AG10803 (cell line): ENCODE data around the gene SLC6A13.

Experiments used
- DNase-seq: peaks from one replicate; pipeline ENCODE4 v3.0.0; 2010; ENCODE audit warnings: low read depth
- H3K4me3 ChIP-seq: 2 replicates; pipeline ENCODE4 v1.5.1; 2011; ENCODE audit warnings: mild to moderate bottlenecking, low read length, control low read depth
- TF ChIP-seq, protein P1 (sequence below): conservative IDR thresholded peaks from 2 replicates; pipeline ENCODE4 v1.5.1; 2011; ENCODE audit warnings: mild to moderate bottlenecking, low read length, control low read depth, inconsistent platforms

SLC6A13 gene

GRCh38 chr12:174124-174523 is 88.5 kb downstream of the SLC6A13 start:
- DNase-seq: no peak
- H3K4me3 ChIP-seq: no peak overlapping the region
- TF ChIP-seq, protein P1, sequence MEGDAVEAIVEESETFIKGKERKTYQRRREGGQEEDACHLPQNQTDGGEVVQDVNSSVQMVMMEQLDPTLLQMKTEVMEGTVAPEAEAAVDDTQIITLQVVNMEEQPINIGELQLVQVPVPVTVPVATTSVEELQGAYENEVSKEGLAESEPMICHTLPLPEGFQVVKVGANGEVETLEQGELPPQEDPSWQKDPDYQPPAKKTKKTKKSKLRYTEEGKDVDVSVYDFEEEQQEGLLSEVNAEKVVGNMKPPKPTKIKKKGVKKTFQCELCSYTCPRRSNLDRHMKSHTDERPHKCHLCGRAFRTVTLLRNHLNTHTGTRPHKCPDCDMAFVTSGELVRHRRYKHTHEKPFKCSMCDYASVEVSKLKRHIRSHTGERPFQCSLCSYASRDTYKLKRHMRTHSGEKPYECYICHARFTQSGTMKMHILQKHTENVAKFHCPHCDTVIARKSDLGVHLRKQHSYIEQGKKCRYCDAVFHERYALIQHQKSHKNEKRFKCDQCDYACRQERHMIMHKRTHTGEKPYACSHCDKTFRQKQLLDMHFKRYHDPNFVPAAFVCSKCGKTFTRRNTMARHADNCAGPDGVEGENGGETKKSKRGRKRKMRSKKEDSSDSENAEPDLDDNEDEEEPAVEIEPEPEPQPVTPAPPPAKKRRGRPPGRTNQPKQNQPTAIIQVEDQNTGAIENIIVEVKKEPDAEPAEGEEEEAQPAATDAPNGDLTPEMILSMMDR: no peak

DNA sequence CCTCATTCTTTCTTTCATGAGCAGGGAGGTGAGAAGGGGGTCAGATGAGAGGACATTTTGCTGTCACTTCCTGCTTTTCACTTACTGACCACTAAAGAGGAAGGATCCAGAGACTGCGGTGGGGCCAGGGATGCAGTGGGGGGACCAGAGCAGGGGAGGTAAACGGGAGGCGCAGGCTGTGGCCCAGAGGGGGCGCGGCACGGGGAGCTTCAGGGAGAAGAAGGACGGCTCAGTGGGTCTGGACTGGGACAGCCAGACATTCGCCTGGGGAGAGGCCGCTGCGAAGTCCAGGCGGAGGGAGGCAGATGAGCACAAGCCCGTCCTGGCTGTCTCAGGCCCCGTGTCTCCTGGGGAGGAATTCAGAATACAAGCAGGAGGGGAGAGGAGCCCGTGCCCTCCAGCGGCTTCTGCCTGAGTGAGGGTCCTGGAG is 89.9 kb downstream of the SLC6A13 start:
- DNase-seq: no peak
- TF ChIP-seq, protein P1: no peak
- no peak overlapping the region for H3K4me3 ChIP-seq

DNA sequence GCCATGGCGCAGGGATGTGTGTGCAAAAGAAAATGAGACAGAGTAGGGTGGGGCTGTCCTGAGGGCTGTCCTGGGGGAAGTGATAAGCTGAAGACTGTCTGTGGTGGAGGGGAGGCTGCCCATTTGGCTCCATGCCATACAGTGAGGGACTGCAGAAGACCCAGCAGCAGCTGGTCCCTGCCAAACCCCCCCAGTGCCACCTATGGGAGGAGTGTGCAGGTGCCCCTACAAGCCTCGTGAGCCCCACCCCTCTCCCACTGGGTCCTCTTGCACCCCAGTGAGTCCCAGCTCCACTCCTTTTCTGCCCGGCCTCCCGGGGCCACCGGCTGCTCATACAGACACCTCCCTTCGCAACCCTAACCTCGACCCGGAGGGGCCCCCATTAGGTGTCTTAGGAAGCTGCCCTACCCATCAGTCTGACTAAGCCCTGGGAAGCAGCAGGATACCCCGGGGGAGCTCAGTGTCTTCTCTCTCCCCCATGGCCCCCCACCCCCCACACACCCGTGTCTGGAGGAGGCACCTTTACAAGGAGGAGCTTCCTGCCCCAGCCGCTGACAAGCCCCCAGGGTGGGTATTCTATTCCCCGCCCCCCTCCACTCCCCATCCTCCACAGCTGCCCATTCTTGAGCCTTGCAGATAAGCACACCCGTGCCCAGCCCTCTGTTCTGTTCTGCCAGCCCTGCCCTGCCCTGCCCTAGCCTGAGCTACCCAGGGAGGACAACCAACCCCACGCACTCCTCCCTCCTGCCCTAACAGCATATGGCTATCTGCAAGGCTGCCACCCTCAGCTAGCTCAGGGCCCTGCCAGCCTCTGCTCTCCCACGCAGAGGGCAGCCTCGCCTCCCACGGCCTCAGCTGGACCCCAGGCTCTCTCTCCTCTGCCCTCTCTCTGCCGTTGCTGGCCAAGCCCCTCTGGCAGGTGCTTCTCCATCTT is 90.6 kb downstream of the SLC6A13 start:
- TF ChIP-seq, protein P1: no peak
- DNase-seq: no peak

DNA sequence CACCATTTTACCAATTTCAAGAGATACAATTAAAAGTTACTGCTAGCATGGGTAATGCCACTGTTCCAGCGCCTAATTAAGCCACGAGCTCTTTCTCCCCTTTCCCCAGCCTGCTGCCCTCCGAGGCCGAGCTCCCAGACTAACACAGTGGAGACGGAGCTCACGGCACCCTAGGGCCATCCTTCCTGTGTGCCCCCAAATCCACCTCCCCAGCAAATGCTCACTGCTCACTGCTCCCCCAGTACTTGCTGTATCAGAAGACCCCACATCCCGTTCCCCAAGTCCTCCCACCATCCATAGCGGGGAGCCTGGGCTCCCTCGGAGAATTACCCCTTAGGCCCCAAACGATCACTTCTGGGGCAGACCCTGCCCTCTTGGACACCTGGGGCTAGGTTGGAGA is 91.4 kb downstream of the SLC6A13 start:
- DNase-seq: no peak
- TF ChIP-seq, protein P1: no peak
- H3K4me3 ChIP-seq: no peak overlapping the region

More for the DNA sequence above, 90.6 kb downstream of the SLC6A13 start:
- H3K4me3 ChIP-seq: no peak overlapping the region
